GM12865 (cell line): Measurements from ENCODE around the gene KLC4.

Source experiments
- DNase-seq: peaks from one replicate; pipeline ENCODE4 v3.0.0; 2010; ENCODE audit warnings: low read depth
- H3K4me3 ChIP-seq: 2 replicates; pipeline ENCODE4 v1.5.1; 2011; ENCODE audit warnings: mild to moderate bottlenecking, low read depth, low read length, control low read depth
- CTCF ChIP-seq: IDR thresholded peaks from 2 replicates; pipeline ENCODE4 v1.5.1; 2011; ENCODE audit warnings: low read length, control low read depth, low read depth, inconsistent platforms; ENCODE audit not compliant: insufficient read depth; ENCODE audit errors: missing control alignments

The KLC4 gene

GRCh38 chr6:43016176-43016942 is 43.1 kb upstream of the KLC4 start:
- H3K4me3 ChIP-seq = no peak overlapping the region
- no peak for TF ChIP-seq CTCF
- no peak for DNase-seq

- no peak for TF ChIP-seq CTCF
- no peak overlapping the region for H3K4me3 ChIP-seq
- DNase-seq = no peak
These were observed 42.5 kb upstream of the KLC4 start for GRCh38 chr6:43016943-43017334.

- TF ChIP-seq CTCF = no peak
- DNase-seq = no peak
- H3K4me3 ChIP-seq = no peak overlapping the region
These were observed 40.3 kb upstream of the KLC4 start for GRCh38 chr6:43019152-43019551.

GRCh38 chr6:43020052-43020705 is 39.3 kb upstream of the KLC4 start:
- no peak for DNase-seq
- no peak for TF ChIP-seq CTCF
- H3K4me3 ChIP-seq = no peak overlapping the region

GRCh38 chr6:43020847-43021246 is 38.6 kb upstream of the KLC4 start:
- DNase-seq = no peak
- no peak for TF ChIP-seq CTCF
- H3K4me3 ChIP-seq = peak overlapping the region; percentile 74

- peak; percentile 77 for DNase-seq
- TF ChIP-seq CTCF = no peak
- H3K4me3 ChIP-seq = peak within 1 kb of the TSS; percentile 74
These were observed 38.0 kb upstream of the KLC4 start, which contains the start of gene RRP36 for GRCh38 chr6:43021270-43022047. Gene RRP36, plus strand, starts transcription at chr6:43021623. Its CDS starts 32 bp downstream, at chr6:43021655.
